Loucy (cell line): Measurements from ENCODE around the gene SMOC2.

Experiments used
- EZH2phosphoT487 ChIP-seq: fragments of 200-600 bp; IDR thresholded peaks from 2 replicates; pipeline ENCODE4 v1.6.1; 2018; ENCODE audit warnings: antibody characterized with exemption, mild to moderate bottlenecking, moderate library complexity, borderline replicate concordance
- TF ChIP-seq, protein P1 (sequence below): fragments of 200-600 bp; sonication (generic); conservative IDR thresholded peaks from 2 replicates; pipeline ENCODE4 v1.5.1; 2014; ENCODE audit warnings: mild to moderate bottlenecking, antibody characterized with exemption, low read length

DNA sequence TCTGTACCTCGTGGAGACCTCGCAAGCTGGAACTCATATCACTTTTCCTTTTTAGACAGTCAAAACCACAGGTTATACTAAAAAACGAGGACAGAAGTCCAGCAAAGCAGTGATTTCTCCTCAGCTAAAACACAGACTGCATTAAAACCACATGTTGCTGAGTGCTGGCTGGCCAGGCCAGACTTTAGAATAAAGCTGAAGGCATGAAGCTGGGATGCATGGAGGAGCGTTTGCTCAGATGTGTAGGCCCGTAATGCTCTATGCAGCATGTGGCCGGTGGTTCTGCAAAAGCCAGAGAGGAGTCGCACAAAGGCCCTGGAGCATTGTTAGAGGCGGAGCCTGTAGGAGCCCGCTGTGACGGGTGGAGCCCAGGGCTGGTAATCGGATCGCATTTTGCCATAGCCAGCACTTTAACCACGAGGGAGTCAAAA is 83.6 kb downstream of the SMOC2 start:
- TF ChIP-seq, protein P1, sequence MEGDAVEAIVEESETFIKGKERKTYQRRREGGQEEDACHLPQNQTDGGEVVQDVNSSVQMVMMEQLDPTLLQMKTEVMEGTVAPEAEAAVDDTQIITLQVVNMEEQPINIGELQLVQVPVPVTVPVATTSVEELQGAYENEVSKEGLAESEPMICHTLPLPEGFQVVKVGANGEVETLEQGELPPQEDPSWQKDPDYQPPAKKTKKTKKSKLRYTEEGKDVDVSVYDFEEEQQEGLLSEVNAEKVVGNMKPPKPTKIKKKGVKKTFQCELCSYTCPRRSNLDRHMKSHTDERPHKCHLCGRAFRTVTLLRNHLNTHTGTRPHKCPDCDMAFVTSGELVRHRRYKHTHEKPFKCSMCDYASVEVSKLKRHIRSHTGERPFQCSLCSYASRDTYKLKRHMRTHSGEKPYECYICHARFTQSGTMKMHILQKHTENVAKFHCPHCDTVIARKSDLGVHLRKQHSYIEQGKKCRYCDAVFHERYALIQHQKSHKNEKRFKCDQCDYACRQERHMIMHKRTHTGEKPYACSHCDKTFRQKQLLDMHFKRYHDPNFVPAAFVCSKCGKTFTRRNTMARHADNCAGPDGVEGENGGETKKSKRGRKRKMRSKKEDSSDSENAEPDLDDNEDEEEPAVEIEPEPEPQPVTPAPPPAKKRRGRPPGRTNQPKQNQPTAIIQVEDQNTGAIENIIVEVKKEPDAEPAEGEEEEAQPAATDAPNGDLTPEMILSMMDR, result no peak
- TF ChIP-seq EZH2phosphoT487, result no peak
